Stimulated activated naive B cell treated with anti-CD40 and anti-IgM and Interleukin-4, amounts not matched to agents 10 μg/mL and 1 μg/mL and 100 μg/mL, for 72 hours (primary cell): ENCODE results near the gene SLC9A1.
"Not testable (repeated sequence)": the region's sequence is repeated elsewhere in the genome, so short reads cannot be mapped to it uniquely, and the experiment has no call there.

Source experiments
- ATAC-seq, 2 donors: fragments of 150-1000 bp; cut with Tn5 transposase; replicated peaks; 2 replicates each; pipeline ENCODE4 v1.10.0; 2021; ENCODE audit warnings: moderate library complexity in 1 of 2
- DNase-seq: peaks from one replicate; pipeline ENCODE4 v3.0.0; 2021
- H3K27ac Mint-ChIP-seq: one replicate; pipeline ENCODE4 v1.8.0; 2022; ENCODE audit warnings: mild to moderate bottlenecking, mixed read lengths
- H3K27me3 Mint-ChIP-seq, 2 donors: one replicate each; pipeline ENCODE4 v1.8.0; 2022; ENCODE audit warnings: mixed read lengths in 2 of 2
- H3K36me3 Mint-ChIP-seq, 2 donors: one replicate each; pipeline ENCODE4 v1.8.0; 2022; ENCODE audit warnings: mixed read lengths in 2 of 2, mild to moderate bottlenecking in 1 of 2
- H3K4me1 Mint-ChIP-seq, 2 donors: one replicate each; pipeline ENCODE4 v1.8.0; 2022; ENCODE audit warnings: mixed read lengths in 2 of 2, mild to moderate bottlenecking in 1 of 2
- H3K4me3 Mint-ChIP-seq, 2 donors: one replicate each; pipeline ENCODE4 v1.8.0; 2022; ENCODE audit warnings: mild to moderate bottlenecking in 2 of 2, mixed read lengths in 2 of 2, moderate library complexity in 1 of 2
- H3K9me3 Mint-ChIP-seq, 2 donors: one replicate each; pipeline ENCODE4 v1.8.0; 2022; ENCODE audit warnings: mixed read lengths in 2 of 2, mild to moderate bottlenecking in 1 of 2

SLC9A1 gene

DNA sequence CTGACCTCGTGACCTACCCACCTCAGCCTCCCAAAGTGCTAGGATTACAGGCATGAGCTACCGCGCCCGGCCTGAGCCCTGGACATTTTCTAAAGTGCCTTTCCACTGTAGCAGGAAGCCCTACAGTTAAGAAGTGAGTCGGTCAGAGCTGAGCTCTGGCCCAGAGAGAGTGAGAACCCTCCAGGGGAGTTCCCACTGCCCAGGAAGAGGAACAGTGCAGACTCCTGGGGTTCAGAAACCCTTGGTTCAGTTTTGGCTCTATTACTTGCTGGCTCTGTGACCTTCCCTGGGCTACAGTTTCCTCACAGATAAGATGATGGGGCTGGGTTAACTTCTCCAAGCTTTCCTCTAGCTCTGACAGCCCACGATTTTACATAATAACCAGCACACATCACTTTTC lies 20.9 kb downstream of the SLC9A1 start:
- Mint-ChIP-seq H3K27me3 (no peaks in the 10 kb centered on the region), H3K9me3 (no peaks in the 10 kb centered on the region), H3K27ac (peak overlapping the region; percentile 88), H3K4me1 (peaks cover 52 to 66% of the 10 kb centered on the region in 2 donors), H3K4me3 (peak overlapping the region in 1 of 2 donors; percentile 62), H3K36me3 (peaks cover 17 to 22% of the 10 kb centered on the region in 2 donors)
- ATAC-seq (peak; percentile 94 to 95), DNase-seq (peak; percentile 60)

DNA sequence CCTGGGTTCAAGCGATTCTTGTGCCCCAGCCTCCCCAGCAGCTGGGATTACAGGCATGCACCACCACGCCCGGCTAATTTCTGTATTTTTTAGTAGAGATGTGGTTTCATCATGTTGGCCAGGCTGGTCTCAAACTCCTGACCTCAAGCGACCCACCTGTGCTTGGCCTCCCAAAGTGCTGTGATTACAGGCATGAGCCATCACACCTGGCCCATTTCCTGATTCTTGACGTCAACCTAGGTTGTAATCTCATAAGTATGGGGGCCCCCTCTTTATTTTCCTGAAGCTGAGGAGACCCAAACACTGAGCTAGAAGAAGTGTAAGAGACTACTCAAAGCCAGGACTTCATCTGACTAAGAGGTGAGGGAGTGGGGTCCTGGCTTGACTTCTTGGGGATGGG lies 21.8 kb downstream of the SLC9A1 start:
- Mint-ChIP-seq H3K27me3 (no peaks in the 10 kb centered on the region), H3K36me3 (peaks cover 14 to 20% of the 10 kb centered on the region in 2 donors), H3K9me3 (no peaks in the 10 kb centered on the region), H3K27ac (peak overlapping the region; percentile 88), H3K4me1 (peaks cover 46 to 58% of the 10 kb centered on the region in 2 donors), H3K4me3 (no peak overlapping the region)
- ATAC-seq (no peak), DNase-seq (no peak)

DNA sequence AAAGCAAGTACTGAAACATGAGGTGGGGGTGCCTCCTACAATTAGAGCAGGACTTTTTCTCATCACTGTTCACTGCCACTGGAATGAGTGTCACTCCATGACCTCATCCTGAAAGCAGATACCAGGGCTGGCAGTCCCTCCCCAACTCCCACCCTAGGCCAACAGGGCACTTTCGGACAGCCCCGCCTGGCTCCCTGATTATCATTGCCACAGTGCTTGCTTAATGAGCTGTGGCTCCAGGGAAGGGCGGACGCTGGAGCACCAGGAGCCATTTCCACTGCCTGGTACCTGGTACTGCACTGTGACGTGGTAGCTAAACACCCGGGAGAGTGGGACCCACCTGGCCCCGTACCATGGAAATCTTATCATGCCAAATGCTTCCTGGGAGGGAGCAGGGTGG lies 22.3 kb downstream of the SLC9A1 start:
- peaks cover 15 to 18% of the 10 kb centered on the region in 2 donors for H3K36me3 Mint-ChIP-seq
- no peaks in the 10 kb centered on the region for H3K9me3 Mint-ChIP-seq
- H3K27me3 Mint-ChIP-seq, result no peaks in the 10 kb centered on the region
- H3K4me1 Mint-ChIP-seq, result peaks cover 41 to 53% of the 10 kb centered on the region in 2 donors
- H3K27ac Mint-ChIP-seq, result no peak overlapping the region
- no peak overlapping the region for H3K4me3 Mint-ChIP-seq
- no peak for ATAC-seq
- no peak for DNase-seq

DNA sequence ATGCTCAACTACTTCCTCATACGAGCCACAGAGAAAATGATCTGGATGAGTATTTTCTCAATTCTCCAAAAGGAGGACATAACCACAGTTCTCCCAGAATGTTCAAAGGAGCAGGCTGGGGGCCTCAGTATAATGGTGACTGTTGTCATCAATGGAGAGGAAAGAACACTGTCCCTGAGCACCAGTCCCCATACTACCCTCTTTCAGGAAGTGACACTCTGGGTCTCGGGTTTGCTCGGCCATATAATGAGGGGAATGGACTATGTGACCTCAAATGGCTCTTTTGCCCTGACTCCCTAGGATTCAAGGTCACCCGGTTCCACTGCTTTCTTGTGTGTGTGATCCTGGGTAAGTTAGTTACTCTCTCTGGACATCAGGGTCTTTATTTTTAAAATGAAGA lies 22.8 kb downstream of the SLC9A1 start:
- peak overlapping the region; percentile 84 for H3K27ac Mint-ChIP-seq
- peaks cover 36 to 48% of the 10 kb centered on the region in 2 donors for H3K4me1 Mint-ChIP-seq
- ATAC-seq, result peak in 1 of 2 donors; percentile 22
- no peak overlapping the region for H3K4me3 Mint-ChIP-seq
- no peak for DNase-seq
- no peaks in the 10 kb centered on the region for H3K27me3 Mint-ChIP-seq
- no peaks in the 10 kb centered on the region for H3K9me3 Mint-ChIP-seq
- H3K36me3 Mint-ChIP-seq, result peaks cover 16 to 18% of the 10 kb centered on the region in 2 donors

DNA sequence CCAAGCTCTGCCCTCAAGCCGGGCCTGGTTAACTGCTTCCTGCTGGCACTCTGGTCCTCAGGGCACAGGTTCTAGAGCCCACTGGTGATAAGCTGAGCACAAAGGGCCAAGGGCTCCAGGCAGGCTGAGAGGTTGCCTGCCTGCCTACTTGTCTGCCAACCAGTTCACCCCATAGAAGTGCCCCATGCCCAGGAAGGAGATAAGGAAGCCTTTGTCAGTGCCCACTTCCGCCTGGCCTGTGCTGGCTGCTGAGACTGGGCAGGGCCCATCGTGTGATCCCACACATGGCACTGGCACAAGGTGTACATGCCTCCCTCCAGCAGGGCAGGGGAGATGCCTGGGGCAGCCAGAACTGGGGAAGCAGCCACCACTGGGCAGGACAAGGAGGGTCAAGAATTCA lies 24.1 kb downstream of the SLC9A1 start:
- Mint-ChIP-seq H3K4me3 (no peak overlapping the region), H3K27ac (peak overlapping the region; percentile 37), H3K4me1 (peaks cover 23 to 35% of the 10 kb centered on the region in 2 donors), H3K36me3 (peaks cover 18 to 23% of the 10 kb centered on the region in 2 donors), H3K27me3 (no peaks in the 10 kb centered on the region), H3K9me3 (no peaks in the 10 kb centered on the region)
- ATAC-seq, result no peak
- DNase-seq, result no peak

DNA sequence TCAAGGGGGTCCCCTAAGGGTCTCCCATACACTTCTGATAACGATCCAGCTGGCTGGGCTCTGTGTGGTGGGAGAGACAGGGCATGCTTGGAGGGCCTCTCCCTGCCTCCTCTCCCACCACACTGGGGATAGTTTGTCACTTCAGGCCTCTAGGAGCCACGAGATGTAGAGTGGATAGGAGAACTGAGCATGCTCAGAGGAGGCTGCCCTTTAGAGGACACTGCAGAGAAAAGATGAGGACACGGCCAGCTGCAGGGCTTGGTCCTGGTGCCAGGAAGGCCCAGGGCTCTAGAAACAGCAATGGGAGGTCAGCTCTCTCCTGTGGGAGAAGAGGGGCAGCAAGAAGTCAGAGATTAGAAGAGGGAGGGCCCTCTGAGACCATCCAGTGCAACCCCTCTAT lies 25.7 kb downstream of the SLC9A1 start:
- DNase-seq (no peak), ATAC-seq (no peak)
- Mint-ChIP-seq H3K4me3 (no peak overlapping the region), H3K4me1 (peaks cover 19 to 26% of the 10 kb centered on the region in 2 donors), H3K9me3 (no peaks in the 10 kb centered on the region), H3K27me3 (no peaks in the 10 kb centered on the region), H3K36me3 (peaks cover 20 to 24% of the 10 kb centered on the region in 2 donors), H3K27ac (no peak overlapping the region)

DNA sequence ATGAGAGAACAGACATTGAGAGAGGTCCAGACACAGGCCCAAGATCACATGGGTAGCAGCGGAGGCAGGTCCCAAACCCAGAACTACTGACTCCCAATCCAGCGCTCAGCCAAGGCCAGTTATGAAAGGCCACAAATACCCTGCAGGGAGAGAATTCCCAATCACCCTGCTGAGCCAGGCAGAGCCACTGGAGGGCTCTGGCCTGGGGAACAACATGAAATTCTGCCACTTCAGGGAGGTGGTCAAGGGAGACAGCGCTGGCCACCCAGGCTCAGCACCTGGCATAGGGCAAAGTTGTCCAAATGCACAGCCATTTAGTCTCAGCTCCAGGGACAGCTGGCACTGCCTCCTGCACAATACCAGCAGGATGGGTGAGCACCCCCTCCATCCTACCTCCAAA lies 27.5 kb downstream of the SLC9A1 start:
- Mint-ChIP-seq H3K27ac (no peak overlapping the region), H3K27me3 (no peaks in the 10 kb centered on the region), H3K4me3 (no peak overlapping the region), H3K36me3 (peaks cover 9 to 24% of the 10 kb centered on the region in 2 donors), H3K4me1 (peaks cover 9 to 12% of the 10 kb centered on the region in 2 donors), H3K9me3 (no peaks in the 10 kb centered on the region)
- ATAC-seq, result no peak
- DNase-seq, result no peak

DNA sequence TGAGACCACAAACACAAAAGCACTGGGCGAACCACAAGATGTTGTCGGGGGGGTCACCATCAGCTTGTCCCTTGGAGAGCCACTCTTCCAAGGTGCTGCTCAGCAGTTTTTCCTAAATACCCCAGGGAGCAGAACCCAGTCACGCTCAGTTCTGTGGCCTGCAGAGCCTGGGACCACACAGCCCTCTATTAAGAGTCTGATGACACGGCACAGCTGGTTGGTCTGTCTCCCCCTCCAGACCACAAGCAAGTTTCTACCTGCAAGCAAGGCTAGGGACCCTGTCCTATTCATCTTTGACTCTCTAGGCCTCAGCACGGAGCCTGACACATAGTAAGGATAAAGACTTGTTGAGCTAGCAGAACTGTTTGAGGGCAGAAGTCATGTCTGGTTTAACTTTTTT lies 28.5 kb downstream of the SLC9A1 start:
- Mint-ChIP-seq H3K4me3 (no peak overlapping the region), H3K27ac (no peak overlapping the region)
- no peak for ATAC-seq

DNA sequence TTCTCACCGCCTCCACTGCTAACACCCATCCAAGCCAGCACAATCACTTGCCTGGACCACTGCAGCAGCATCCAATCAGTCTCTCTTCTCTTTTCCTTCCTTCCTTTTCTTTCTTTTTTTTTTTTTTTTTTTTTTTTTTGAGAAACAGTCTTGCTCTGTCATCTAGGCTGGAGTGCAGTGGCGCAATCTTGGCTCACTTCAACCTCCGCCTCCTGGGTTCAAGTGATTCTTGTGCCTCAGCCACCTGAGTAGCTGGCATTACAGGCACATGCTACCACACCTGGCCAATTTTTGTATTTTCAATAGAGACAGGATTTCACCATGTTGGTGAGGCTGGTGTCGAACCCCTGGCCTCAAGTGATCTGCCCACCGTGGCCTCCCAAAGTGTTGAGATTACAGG lies 29.8 kb downstream of the SLC9A1 start:
- peaks cover 9 to 28% of the 10 kb centered on the region in 2 donors for H3K36me3 Mint-ChIP-seq
- not testable (repeated sequence) for ATAC-seq, H3K27ac Mint-ChIP-seq

More for the DNA sequence above, 28.5 kb downstream of the SLC9A1 start:
- no peak for DNase-seq
- Mint-ChIP-seq H3K36me3 (peaks cover 9 to 24% of the 10 kb centered on the region in 2 donors), H3K4me1 (peaks cover 5 to 6% of the 10 kb centered on the region in 2 donors), H3K9me3 (no peaks in the 10 kb centered on the region), H3K27me3 (no peaks in the 10 kb centered on the region)

DNA sequence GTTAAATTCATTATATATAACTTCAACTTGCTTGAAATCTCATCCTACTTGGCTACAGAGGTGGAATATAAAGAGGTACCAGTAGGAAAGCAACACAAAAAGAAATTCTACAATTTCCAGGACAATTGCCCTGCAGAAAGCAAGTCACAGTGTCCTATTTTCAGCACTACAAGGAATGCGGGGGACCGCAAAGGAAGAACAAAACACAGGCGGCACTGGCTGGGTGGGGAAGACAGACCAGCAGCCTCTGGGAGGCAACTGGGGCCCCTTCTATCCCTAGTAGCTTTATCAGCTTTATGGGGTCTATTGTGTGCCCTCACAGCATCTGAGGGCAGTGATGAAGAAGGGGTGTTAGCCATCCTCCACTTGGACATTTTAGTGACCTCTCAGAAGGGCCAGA lies 30.5 kb downstream of the SLC9A1 start:
- Mint-ChIP-seq H3K4me3 (no peak overlapping the region), H3K27ac (no peak overlapping the region), H3K27me3 (no peaks in the 10 kb centered on the region), H3K9me3 (no peaks in the 10 kb centered on the region), H3K4me1 (peaks cover 3 to 12% of the 10 kb centered on the region in 2 donors), H3K36me3 (peaks cover 9 to 31% of the 10 kb centered on the region in 2 donors)
- DNase-seq, result no peak
- ATAC-seq, result no peak

More for the DNA sequence above, 29.8 kb downstream of the SLC9A1 start:
- H3K4me1 Mint-ChIP-seq, H3K9me3 Mint-ChIP-seq, H3K27me3 Mint-ChIP-seq, H3K4me3 Mint-ChIP-seq, DNase-seq: not testable (repeated sequence)

DNA sequence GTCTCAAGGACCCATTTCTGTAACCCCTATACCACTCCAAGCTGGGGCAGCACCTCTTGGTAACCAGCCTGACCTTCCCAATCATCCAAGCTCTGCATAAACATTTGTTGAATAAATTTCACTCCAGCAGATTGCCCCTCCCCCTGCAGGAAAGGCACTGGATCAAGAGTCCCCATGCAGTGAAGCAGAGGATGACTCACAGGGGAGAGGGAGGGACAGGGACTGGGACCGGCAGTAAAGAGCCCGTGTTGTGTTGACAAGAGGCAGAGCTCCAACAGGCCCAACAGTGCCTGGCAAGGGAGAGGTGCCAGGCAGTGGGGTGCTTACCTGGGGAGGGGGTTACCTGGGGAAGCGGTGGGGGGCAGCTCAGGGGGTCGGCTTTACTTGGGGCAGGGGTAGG lies 32.3 kb downstream of the SLC9A1 start:
- Mint-ChIP-seq H3K4me3 (no peak overlapping the region), H3K4me1 (peaks cover 4 to 12% of the 10 kb centered on the region in 2 donors), H3K36me3 (peaks cover 8 to 24% of the 10 kb centered on the region in 2 donors), H3K27me3 (no peaks in the 10 kb centered on the region), H3K27ac (no peak overlapping the region), H3K9me3 (no peaks in the 10 kb centered on the region)
- ATAC-seq (no peak), DNase-seq (no peak)

DNA sequence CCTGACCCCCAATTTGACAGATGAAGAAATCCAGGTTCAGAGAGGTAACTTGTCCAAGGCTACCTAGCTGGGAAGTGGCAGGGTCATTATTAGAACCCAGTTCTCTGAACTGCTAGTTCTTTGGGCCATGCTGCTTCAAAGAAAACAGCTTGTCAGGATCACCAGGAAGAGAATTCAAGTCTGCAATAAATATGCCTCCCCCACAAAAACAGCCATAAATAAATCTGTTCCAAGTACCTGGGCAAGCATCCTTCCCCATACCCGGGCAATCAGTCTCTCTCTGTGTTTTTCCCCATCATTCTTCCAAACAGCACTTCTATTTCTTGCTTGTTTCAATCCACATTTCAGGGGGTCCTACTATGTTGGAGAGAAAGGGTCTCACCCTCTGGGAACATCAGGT lies 34.1 kb downstream of the SLC9A1 start:
- DNase-seq (no peak), ATAC-seq (no peak)
- H3K27me3 Mint-ChIP-seq, result no peaks in the 10 kb centered on the region
- no peak overlapping the region for H3K27ac Mint-ChIP-seq
- no peak overlapping the region for H3K4me3 Mint-ChIP-seq
- no peaks in the 10 kb centered on the region for H3K9me3 Mint-ChIP-seq
- peaks cover 3 to 22% of the 10 kb centered on the region in 2 donors for H3K36me3 Mint-ChIP-seq
- H3K4me1 Mint-ChIP-seq, result peaks cover 10 to 23% of the 10 kb centered on the region in 2 donors

DNA sequence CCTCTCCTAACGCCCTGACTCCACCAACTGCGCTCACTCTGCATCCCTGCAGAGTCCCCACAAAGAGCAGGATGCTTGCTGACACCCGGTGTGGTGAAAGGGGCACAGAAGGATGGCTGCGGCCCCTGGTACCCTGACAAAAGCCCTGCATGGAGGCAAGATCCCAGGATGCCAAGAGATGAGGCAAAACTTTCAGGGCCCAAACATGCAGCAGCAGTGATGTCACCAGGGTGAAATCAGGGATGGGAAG lies 36.6 kb downstream of the SLC9A1 start:
- peaks cover 12 to 37% of the 10 kb centered on the region in 2 donors for H3K4me1 Mint-ChIP-seq
- peaks cover 10 to 21% of the 10 kb centered on the region in 2 donors for H3K36me3 Mint-ChIP-seq
- no peak for ATAC-seq

DNA sequence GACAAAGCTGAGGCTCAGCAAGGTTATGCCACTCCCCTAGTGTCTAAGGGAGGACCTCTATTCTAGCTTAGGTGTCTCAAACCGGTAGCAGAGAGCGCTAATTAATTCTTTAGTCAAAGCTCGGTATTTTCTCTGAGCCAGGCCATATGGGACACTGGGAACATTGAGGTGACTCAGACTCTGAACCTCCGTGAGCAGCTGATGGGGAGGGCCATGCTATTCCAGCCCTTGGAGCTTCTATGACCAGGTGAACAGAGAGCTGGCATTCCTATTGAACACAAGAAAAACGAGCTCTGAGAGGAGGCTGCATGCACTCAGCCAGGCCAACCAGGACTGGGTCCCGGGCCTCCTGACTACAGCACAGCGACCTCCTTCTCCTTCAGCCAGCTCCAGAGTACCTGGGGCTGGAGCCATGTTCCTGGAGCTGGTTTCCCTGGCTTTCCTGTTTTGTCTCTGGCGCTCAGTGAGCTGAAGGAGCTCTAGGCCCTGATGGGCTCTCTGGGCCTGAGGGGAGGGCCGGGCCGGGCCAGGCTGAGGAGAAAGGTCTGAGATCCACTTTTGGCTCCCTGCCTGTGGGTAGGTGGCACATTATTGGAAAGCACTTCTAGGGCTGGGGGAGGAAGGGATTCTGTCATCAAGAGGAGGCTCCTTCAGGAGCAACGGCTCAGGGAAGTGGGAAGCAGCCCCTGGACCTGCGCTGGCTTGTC lies 37.0 kb downstream of the SLC9A1 start:
- H3K36me3 Mint-ChIP-seq, result peaks cover 14 to 24% of the 10 kb centered on the region in 2 donors

More for the DNA sequence above, 36.6 kb downstream of the SLC9A1 start:
- H3K4me3 Mint-ChIP-seq, result no peak overlapping the region
- no peaks in the 10 kb centered on the region for H3K27me3 Mint-ChIP-seq
- no peak overlapping the region for H3K27ac Mint-ChIP-seq
- H3K9me3 Mint-ChIP-seq, result no peaks in the 10 kb centered on the region
- no peak for DNase-seq

DNA sequence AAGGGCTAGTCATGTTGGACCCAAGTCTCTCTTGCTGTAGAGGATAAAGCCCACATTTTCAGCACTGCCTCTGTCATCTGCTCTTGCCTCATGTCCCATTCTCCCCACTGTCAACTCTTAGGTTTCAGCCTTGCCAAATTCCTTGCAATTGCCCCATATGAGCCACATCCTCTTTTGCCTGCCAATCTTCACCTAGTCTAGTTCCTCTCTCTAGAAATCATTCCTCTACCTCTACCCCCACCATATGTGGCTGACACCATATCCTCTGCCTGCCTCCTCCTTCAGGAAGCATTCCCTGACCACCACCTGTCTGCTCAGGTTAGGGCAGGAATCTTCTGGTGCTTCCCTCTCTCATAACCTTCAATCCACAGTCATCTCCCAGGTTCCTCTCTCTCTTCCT lies 38.2 kb downstream of the SLC9A1 start:
- Mint-ChIP-seq H3K4me1 (peaks cover 20 to 40% of the 10 kb centered on the region in 2 donors), H3K36me3 (peaks cover 20 to 32% of the 10 kb centered on the region in 2 donors), H3K27ac (peak overlapping the region; percentile 62), H3K27me3 (no peaks in the 10 kb centered on the region), H3K9me3 (no peaks in the 10 kb centered on the region), H3K4me3 (no peak overlapping the region)
- ATAC-seq, result peak; percentile 35 to 55
- no peak for DNase-seq

More for the DNA sequence above, 37.0 kb downstream of the SLC9A1 start:
- Mint-ChIP-seq H3K9me3 (no peaks in the 10 kb centered on the region), H3K27me3 (no peaks in the 10 kb centered on the region), H3K4me3 (no peak overlapping the region), H3K4me1 (peaks cover 13 to 37% of the 10 kb centered on the region in 2 donors), H3K27ac (peak overlapping the region; percentile 9)
- no peak for DNase-seq
- no peak for ATAC-seq
